ENCODE data around the gene AMN.

Gene AMN

DNA sequence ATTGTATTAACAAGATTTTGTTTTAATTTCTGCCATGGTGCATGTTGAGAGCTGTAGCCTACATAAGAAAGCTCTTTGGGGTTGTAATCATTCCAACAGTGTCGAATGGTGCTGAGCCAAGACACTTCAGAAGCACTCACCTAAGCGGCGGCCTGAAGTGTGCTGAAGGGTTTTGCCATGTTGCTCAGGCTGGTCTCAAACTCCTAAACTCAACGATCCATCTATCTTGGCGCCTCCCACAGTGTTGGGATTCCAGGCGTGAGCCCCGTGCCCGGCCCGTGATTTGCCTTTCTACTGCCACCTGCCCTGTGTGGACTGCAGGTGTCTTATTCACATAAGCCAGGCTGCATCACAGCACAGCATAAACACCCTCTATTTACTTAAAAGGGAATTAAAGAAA is 48.9 kb downstream of the AMN start:
- DNase-seq, result no peak

GRCh38 chr14:102971836-102972606 is 49.6 kb downstream of the AMN start:
- DNase-seq, result no peak

GRCh38 chr14:102973706-102974285 is 51.3 kb downstream of the AMN start:
- no peak for DNase-seq

GRCh38 chr14:102975662-102976061 is 53.2 kb downstream of the AMN start:
- DNase-seq, result no peak

DNA sequence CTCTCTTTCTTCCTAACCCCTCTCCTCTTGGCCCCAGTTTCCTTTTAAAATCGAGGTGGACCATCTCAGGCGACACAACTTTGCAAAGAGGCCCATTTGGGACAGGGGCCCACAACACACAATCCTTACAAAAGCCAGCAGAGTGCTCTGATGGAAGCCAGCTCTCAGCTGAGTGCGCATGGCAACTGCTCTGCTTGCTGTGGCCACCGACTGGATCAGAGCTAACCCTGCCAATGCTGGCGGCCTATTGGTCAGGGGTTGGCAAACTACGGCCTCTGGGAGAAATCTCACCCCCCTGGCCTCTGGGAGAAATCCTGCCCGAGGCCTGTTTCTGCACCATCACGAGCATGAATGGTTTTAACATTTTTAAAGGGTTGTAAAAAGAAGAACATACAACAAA is 55.0 kb downstream of the AMN start:
- DNase-seq, result no peak

- DNase-seq, result no peak
Observed at GRCh38 chr14:102979406-102979805, 56.9 kb downstream of the AMN start.

- DNase-seq, result no peak
Observed at GRCh38 chr14:102980409-102980810, 57.9 kb downstream of the AMN start.
